ENCODE measurements around the gene TRIM51. TPM values are rescaled to one million over a fixed set of nuclear protein-coding genes. Genes with fewer than 3 reads are reported as not detected.
"Not testable (repeated sequence)": the region's sequence is repeated elsewhere in the genome, so short reads cannot be mapped to it uniquely, and the experiment has no call there.

Gene TRIM51
- not detected for total RNA-seq

DNA sequence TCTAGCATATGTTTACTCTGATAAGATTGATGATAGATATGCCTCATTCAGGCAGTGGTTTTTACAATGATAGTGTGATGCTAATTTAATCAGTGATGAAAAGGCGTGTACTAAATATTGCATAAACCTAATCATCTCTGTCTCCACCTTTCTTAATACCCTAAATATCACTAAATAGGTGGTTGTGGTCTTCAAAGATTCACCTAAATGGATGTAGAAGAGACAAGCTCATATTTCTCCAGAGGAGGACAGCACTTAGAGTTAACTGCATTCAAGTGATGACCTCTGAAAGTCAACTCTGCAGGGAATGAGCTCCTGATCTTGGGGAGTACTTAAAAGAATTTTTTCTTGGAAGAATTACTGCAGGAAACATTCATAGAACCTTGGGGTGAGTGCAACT, at the start of gene TRIM51:
Gene TRIM51 (plus strand): TSS at position 301 of the 400 bp plus-strand sequence. CDS start 2,132 bp downstream, outside the sequence.
- DNase-seq (ENCODE audit: low spot score in 2 of 2); intact Hi-C loops (cut with DNase I; ENCODE audit: low total_unique reads); H3K4me3 ChIP-seq (ENCODE audit: low read depth, poor library complexity, severe bottlenecking): not testable (repeated sequence)
- WGBS, 2 donors = 77 to 78% methylated on average over 1 of the region's 1 CpG

- intact Hi-C loops (cut with DNase I; ENCODE audit: low total_unique reads) = no loop called here
- no peak within 1 kb of the TSS for H3K4me3 ChIP-seq (ENCODE audit: low read depth, poor library complexity, severe bottlenecking)
- WGBS, 2 donors = 24 to 29% methylated on average over 3 of the region's 3 CpGs
- DNase-seq (ENCODE audit: low spot score in 2 of 2) = no peak
- TF ChIP-seq POLR2A (IDR thresholded peaks at IDR 0.05) = no peak
- TF ChIP-seq CTCF (IDR thresholded peaks at IDR 0.05) = no peak
Observed at GRCh38 chr11:55838452-55838851, 44.6 kb upstream of the TRIM51 start, which contains the start of gene OR5D16. Gene OR5D16 (plus strand): TSS chr11:55838752. CDS start chr11:55838752, 0 bp downstream.

GRCh38 chr11:55847453-55847852, 35.6 kb upstream of the TRIM51 start:
- no peak for DNase-seq (ENCODE audit: low spot score in 2 of 2)
- no peak overlapping the region for H3K4me3 ChIP-seq (ENCODE audit: low read depth, poor library complexity, severe bottlenecking)
- WGBS, 2 donors = 35 to 47% methylated on average over 2 of the region's 2 CpGs
- intact Hi-C loops (cut with DNase I; ENCODE audit: low total_unique reads) = no loop called here
- no peak for TF ChIP-seq POLR2A (IDR thresholded peaks at IDR 0.05)
- TF ChIP-seq CTCF (IDR thresholded peaks at IDR 0.05) = no peak

DNA sequence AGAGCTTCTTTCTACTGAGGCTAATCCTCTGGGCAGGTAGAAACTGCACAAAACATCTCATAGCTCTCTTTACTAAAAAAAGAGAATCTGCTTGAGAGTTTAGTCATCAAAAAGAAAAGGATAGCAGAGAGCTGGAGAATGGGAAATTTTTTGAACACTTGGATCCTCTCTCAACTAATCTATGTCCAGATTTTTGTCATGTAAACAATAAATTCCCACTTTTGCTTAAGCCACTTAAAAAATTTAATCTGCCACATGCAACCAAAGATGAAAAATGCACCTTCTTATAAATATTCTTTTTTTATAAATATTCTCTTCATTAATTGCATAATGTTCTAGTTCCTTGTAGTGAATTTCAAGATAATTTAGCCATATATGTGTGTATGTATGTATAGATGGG, 34.1 kb upstream of the TRIM51 start:
- H3K4me3 ChIP-seq (ENCODE audit: low read depth, poor library complexity, severe bottlenecking) = no peak overlapping the region
- DNase-seq (ENCODE audit: low spot score in 2 of 2) = no peak
- intact Hi-C loops (cut with DNase I; ENCODE audit: low total_unique reads) = no loop called here
- no peak for TF ChIP-seq POLR2A (IDR thresholded peaks at IDR 0.05)
- TF ChIP-seq CTCF (IDR thresholded peaks at IDR 0.05) = no peak

DNA sequence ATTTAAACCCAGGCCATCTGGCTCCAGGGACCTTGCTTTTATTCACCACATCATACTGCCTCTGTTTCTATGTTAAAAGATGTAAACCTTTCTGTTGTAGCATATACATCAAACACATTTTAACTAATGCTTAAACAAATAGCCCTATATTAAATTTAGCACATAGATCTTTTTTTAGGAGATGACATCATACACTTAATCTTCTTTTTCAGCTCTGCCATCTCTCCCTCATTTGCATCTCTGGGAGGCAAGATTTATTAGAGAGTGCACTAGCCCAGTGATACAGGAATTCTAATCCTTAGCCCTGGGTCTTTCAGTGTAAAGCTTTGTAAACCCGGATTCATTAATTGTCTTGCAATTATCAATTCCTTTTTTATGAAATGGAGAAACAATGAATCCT, 31.0 kb upstream of the TRIM51 start:
- DNase-seq (ENCODE audit: low spot score in 2 of 2) = no peak
- TF ChIP-seq POLR2A (IDR thresholded peaks at IDR 0.05) (no peak), CTCF (IDR thresholded peaks at IDR 0.05) (no peak)
- intact Hi-C loops (cut with DNase I; ENCODE audit: low total_unique reads) = no loop called here
- H3K4me3 ChIP-seq (ENCODE audit: low read depth, poor library complexity, severe bottlenecking) = no peak overlapping the region
- 79 to 87% methylated on average over 1 of the region's 1 CpG for WGBS, 2 donors

DNA sequence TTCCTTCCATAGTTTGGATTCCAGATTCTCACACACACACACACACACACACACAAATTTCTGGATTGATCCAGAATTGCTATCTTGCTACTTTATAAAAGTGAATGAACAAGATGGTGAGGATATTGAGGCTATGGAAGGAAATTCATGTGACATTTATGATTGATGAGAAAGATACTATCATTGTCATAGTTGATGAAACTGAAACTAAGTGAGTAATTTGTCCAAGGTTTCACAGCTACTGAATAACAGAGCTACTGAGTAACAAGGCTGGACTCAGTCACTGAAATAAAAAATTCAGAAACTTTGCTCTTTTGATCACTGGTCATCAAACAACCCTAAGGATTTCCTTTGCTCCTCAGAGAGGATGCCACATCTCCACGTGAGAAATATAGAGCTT, 28.4 kb upstream of the TRIM51 start:
- TF ChIP-seq CTCF (IDR thresholded peaks at IDR 0.05) = no peak
- no peak for TF ChIP-seq POLR2A (IDR thresholded peaks at IDR 0.05)
- intact Hi-C loops (cut with DNase I; ENCODE audit: low total_unique reads) = no loop called here
- DNase-seq (ENCODE audit: low spot score in 2 of 2) = no peak
- no peak overlapping the region for H3K4me3 ChIP-seq (ENCODE audit: low read depth, poor library complexity, severe bottlenecking)
- 28 to 32% methylated on average over 1 of the region's 1 CpG for WGBS, 2 donors

DNA sequence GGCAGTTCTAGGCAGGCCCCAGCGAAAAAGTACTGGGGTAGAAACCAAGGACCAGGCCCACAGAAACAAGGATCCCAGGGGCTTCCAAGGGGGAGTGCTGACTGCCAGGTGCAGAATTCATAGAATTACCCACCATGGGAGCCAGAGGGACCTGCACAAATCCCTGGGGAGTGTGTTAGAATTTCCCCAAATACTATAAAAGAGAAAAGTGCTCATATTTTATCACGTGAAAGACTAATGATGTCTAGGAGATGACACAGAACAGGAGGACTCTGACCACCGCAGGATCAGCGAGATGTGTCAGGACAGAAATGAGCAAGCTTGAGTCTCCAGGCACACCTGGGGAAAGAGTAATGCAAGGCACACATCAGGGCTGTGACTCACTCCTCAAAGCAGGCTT, 15.7 kb upstream of the TRIM51 start:
- H3K4me3 ChIP-seq (ENCODE audit: low read depth, poor library complexity, severe bottlenecking); DNase-seq (ENCODE audit: low spot score in 2 of 2); intact Hi-C loops (cut with DNase I; ENCODE audit: low total_unique reads): not testable (repeated sequence)
- 85 to 86% methylated on average over 4 of the region's 4 CpGs for WGBS, 2 donors

DNA sequence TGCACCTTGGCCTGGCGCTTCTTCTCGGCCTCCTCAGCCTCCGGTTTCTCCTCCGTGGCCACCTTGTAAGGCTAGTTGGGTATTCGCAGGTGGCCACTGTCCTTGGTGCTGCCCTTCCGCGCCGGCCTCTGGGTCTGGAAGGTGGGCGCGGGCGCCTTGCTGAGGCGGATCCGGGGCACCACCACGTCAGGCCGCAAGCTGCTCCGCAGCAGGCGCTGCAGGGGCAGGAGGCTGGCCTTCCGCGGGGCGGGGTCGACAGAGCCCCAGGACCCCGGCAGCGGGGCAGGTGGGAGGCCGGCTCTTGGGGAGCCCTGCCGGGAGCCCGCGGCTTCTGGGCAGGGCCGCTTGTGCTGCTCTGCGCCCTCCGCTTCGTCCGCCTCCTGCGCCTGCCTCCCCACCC, 10.4 kb upstream of the TRIM51 start:
- intact Hi-C loops (cut with DNase I; ENCODE audit: low total_unique reads); DNase-seq (ENCODE audit: low spot score in 2 of 2); H3K4me3 ChIP-seq (ENCODE audit: low read depth, poor library complexity, severe bottlenecking): not testable (repeated sequence)
- WGBS, 2 donors = 24 to 29% methylated on average over 14 to 18 of the region's 33 CpGs

DNA sequence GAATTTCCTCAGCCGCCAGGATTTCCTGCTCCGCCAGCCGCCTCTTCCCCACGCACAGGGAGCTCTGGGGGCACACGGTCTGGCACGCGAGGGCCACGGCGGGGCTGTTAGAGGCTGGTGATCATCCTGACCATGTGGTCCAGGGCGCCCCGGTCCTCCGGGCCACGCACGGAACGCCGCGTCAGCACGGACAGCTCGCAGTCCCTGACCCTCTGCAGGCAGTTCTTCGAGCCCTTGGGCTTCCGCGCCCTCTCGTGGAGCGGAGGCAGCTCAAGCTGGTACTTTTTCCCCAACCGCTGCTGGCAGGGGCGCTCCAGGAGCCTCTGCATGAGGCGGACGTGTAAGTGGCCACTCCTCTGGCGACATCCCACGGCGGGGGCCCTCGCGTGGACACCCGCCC, 10.0 kb upstream of the TRIM51 start:
- not testable (repeated sequence) for DNase-seq (ENCODE audit: low spot score in 2 of 2)

DNA sequence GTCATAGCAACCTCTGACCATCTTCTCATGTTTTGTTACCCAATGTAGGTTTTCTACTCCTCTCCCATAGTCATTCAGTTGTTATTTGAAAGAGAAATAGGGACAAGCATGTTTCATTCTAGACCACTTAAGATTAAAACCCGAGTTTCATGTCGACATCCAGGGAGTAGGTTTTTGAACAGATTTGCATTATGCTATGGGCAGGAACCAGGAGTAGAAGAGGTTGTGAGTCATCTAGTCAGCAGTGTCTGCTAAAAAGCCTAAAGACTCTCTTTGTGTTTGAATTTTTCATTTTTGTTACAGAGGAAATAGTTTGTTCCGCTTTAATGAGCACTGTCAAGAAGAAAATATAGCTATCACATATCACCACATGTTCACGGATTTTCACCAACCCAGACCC, 1.9 kb downstream of the TRIM51 start:
- whole genome bisulfite sequencing, 2 donors = 84 to 88% methylated on average over 4 of the region's 4 CpGs
- DNase-seq (ENCODE audit: low spot score in 2 of 2); H3K4me3 ChIP-seq (ENCODE audit: low read depth, poor library complexity, severe bottlenecking); intact Hi-C loops (cut with DNase I; ENCODE audit: low total_unique reads): not testable (repeated sequence)

More for the DNA sequence above, 10.0 kb upstream of the TRIM51 start:
- H3K4me3 ChIP-seq (ENCODE audit: low read depth, poor library complexity, severe bottlenecking); intact Hi-C loops (cut with DNase I; ENCODE audit: low total_unique reads): not testable (repeated sequence)
- WGBS, 2 donors = 40 to 55% methylated on average over 26 to 28 of the region's 34 CpGs

Data from lower leg skin (tissue), 4 donors.